K562 (cell line): ENCODE data around the gene OXSR1.

Source experiments
- CHD4 ChIP-seq: fragments of 200-600 bp; sonication (generic); IDR thresholded peaks from 3 replicates; pipeline ENCODE4 v1.6.1; 2012; ENCODE audit warnings: low read depth, mild to moderate bottlenecking, mixed read lengths, low read length, inconsistent platforms; ENCODE audit not compliant: insufficient read depth, insufficient replicate concordance, poor library complexity, severe bottlenecking
- NRF1 ChIP-seq, 2 experiments: fragments of 450-650 bp; IDR thresholded peaks in 1 of 2; conservative IDR thresholded peaks in 1 of 2; 2 replicates each; pipeline ENCODE4 v1.6.1; 2014; ENCODE audit warnings: mild to moderate bottlenecking in 2 of 2
- RFX5 ChIP-seq: IDR thresholded peaks from 2 replicates; pipeline ENCODE4 v1.6.1; 2011; ENCODE audit warnings: low read depth, mild to moderate bottlenecking, improper control_type of control experiment, low read length
- SMARCC2 ChIP-seq: fragments of 450-650 bp; IDR thresholded peaks from 2 replicates; pipeline ENCODE4 v1.6.1; 2017; ENCODE audit warnings: antibody characterized with exemption, moderate library complexity, mild to moderate bottlenecking, low read depth
- TBP ChIP-seq: optimal IDR thresholded peaks from 2 replicates; pipeline ENCODE3; 2011; ENCODE audit warnings: low read depth, low read length, improper control_type of control experiment
- TF ChIP-seq, protein P1 (sequence below), 3 experiments: IDR thresholded peaks in 2 of 3; conservative IDR thresholded peaks in 1 of 3; 2 replicates each; pipeline ENCODE4 v1.5.1; 2011 to 2012; ENCODE audit warnings: low read length in 3 of 3, mild to moderate bottlenecking in 3 of 3, control low read depth in 2 of 3, improper control_type of control experiment in 1 of 3, inconsistent platforms in 1 of 3, low read depth in 1 of 3, mixed read lengths in 1 of 3, moderate library complexity in 1 of 3; ENCODE audit not compliant: insufficient read depth in 2 of 3
- TF ChIP-seq, protein P2 (sequence below): fragments of 450-650 bp; formaldehyde crosslinking; IDR thresholded peaks from 2 replicates; pipeline ENCODE4 v1.4.0; 2020; ENCODE audit warnings: mild to moderate bottlenecking, moderate library complexity

DNA sequence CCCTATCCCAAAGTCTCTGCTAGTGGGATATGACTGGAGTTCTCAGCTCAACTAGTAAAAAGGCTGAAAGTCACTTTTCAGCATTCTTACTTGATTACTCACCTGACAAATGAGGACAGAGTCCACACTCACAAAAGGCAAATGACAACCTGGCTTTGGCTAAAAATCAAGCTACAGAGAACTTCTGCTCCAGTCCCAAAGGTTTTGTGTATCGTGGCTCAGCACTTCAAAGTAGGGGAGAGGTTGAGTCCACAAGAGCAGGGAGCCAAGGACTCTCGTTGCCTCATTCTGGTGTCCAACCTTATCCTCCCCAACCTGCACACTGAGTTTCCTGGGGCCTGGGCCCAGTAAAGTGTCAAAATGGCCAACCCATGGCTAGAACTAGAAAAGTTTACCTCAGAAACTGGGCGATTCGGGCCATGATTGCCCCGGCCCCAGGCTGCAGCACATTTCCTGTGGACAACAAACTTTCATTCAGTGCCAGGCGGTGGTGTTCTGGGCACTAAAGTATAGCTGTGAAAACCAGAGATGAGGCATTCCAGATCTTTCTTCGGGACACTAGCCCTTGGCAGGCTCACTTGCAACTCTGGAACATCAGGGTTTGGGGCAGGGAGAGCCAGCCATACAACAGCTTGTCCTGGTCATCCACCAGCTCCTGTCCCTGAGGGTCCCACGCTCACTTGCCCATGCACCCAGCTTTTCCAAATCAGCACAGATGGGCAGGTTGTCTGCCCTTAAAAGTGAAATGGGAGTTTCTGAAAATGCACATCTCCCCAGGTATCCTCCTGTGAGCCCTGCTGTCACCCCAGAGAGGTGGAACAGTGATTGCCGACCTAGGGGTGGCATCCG, 31.6 kb upstream of the OXSR1 start:
- TF ChIP-seq TBP (no peak), NRF1 (conservative IDR thresholded peaks at IDR 0.05 in 1 of 2, IDR thresholded peaks at IDR 0.05 in 1 of 2) (no peak), CHD4 (no peak), SMARCC2 (no peak), RFX5 (no peak)
- TF ChIP-seq, protein P1, sequence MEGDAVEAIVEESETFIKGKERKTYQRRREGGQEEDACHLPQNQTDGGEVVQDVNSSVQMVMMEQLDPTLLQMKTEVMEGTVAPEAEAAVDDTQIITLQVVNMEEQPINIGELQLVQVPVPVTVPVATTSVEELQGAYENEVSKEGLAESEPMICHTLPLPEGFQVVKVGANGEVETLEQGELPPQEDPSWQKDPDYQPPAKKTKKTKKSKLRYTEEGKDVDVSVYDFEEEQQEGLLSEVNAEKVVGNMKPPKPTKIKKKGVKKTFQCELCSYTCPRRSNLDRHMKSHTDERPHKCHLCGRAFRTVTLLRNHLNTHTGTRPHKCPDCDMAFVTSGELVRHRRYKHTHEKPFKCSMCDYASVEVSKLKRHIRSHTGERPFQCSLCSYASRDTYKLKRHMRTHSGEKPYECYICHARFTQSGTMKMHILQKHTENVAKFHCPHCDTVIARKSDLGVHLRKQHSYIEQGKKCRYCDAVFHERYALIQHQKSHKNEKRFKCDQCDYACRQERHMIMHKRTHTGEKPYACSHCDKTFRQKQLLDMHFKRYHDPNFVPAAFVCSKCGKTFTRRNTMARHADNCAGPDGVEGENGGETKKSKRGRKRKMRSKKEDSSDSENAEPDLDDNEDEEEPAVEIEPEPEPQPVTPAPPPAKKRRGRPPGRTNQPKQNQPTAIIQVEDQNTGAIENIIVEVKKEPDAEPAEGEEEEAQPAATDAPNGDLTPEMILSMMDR (IDR thresholded peaks at IDR 0.05 in 2 of 3, conservative IDR thresholded peaks at IDR 0.05 in 1 of 3; ENCODE audit: insufficient read depth in 2 of 3, low read depth in 1 of 3, low read length in 3 of 3), result no peak
- TF ChIP-seq, protein P2, sequence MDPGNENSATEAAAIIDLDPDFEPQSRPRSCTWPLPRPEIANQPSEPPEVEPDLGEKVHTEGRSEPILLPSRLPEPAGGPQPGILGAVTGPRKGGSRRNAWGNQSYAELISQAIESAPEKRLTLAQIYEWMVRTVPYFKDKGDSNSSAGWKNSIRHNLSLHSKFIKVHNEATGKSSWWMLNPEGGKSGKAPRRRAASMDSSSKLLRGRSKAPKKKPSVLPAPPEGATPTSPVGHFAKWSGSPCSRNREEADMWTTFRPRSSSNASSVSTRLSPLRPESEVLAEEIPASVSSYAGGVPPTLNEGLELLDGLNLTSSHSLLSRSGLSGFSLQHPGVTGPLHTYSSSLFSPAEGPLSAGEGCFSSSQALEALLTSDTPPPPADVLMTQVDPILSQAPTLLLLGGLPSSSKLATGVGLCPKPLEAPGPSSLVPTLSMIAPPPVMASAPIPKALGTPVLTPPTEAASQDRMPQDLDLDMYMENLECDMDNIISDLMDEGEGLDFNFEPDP (CRISPR knock-in tag), result no peak
